HuH-7 (cell line): ENCODE measurements around the gene SNX20.

Experiments used
- DNase-seq: peaks from one replicate; pipeline ENCODE4 v3.0.0; 2011; ENCODE audit warnings: low spot score

Gene SNX20

GRCh38 chr16:50679676-50680555 is 1.2 kb downstream of the SNX20 start:
- DNase-seq, result no peak

- DNase-seq, result no peak
Observed at GRCh38 chr16:50679266-50679665, 1.8 kb downstream of the SNX20 start.

- DNase-seq, result no peak
Observed at GRCh38 chr16:50678531-50678930, 2.6 kb downstream of the SNX20 start.

GRCh38 chr16:50677351-50677750 is 3.8 kb downstream of the SNX20 start:
- DNase-seq, result no peak

GRCh38 chr16:50676684-50677225 is 4.4 kb downstream of the SNX20 start:
- DNase-seq, result no peak

- no peak for DNase-seq
Observed at GRCh38 chr16:50675686-50676610, 5.2 kb downstream of the SNX20 start.

GRCh38 chr16:50674831-50675230 is 6.3 kb downstream of the SNX20 start:
- no peak for DNase-seq

GRCh38 chr16:50673496-50674275 is 7.4 kb downstream of the SNX20 start:
- no peak for DNase-seq

- peak; percentile 39 for DNase-seq
Observed at GRCh38 chr16:50671644-50672260, 9.4 kb downstream of the SNX20 start.

GRCh38 chr16:50670476-50670875 is 10.6 kb downstream of the SNX20 start:
- DNase-seq, result no peak

- no peak for DNase-seq
Observed at GRCh38 chr16:50669741-50670140, 11.4 kb downstream of the SNX20 start.

- no peak for DNase-seq
Observed at GRCh38 chr16:50668368-50669008, 12.6 kb downstream of the SNX20 start.

GRCh38 chr16:50667497-50668367 is 13.4 kb downstream of the SNX20 start:
- DNase-seq, result no peak

- DNase-seq, result no peak
Observed at GRCh38 chr16:50666658-50667496, 14.2 kb downstream of the SNX20 start.

GRCh38 chr16:50665128-50665878 is 15.8 kb downstream of the SNX20 start:
- peak; percentile 63 for DNase-seq

- no peak for DNase-seq
Observed at GRCh38 chr16:50664270-50664669, 16.8 kb downstream of the SNX20 start.

- no peak for DNase-seq
Observed at GRCh38 chr16:50662306-50662940, 18.7 kb downstream of the SNX20 start.

GRCh38 chr16:50659806-50660205 is 21.3 kb downstream of the SNX20 start:
- DNase-seq, result no peak
